ENCODE measurements around the gene DHRS3. TPM values are rescaled to one million over a fixed set of nuclear protein-coding genes. Genes with fewer than 3 reads are reported as not detected.

Gene DHRS3
- total and polyA plus RNA-seq, 2 of the 13 experiments (the other 11 are each of a cell fraction or from before 2014, with no cell fraction given): 48.5 to 90.5 TPM

DNA sequence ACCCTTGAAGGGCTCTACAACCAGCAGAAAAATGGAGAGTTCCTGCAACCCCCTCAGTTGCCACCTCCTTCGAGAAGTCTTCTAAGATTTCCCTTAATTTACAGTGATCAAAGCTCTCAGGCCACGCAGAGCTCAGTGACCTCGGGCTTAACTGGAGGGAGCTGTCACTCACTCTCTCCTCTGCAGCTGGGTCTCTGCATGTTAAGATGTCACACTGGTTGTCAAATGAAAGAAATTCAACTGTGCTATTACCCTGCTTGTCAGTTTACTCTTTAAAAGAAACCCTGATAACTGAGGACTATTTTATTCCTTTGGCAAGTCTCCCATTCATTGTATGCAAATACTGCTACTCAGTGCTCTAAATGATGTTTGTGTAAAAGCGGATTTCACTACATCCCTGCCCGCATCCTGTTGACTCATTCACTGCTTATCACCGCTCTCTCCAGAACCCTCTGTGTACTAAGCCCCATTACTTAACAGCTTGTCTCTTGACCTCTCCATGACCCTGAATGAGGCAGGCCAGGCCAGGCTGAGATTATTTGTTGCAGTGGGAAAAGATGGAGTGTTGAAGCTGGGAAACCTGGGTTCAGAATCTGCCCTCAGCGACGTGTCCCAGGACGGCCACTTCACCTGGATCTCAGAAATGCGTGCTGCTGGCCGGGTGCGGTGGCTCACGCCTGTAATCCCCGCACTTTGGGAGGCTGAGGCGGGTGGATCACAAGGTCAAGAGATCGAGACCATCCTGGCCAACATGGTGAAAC is 13.7 kb downstream of the DHRS3 start (continued):
- TF ChIP-seq, protein P1, sequence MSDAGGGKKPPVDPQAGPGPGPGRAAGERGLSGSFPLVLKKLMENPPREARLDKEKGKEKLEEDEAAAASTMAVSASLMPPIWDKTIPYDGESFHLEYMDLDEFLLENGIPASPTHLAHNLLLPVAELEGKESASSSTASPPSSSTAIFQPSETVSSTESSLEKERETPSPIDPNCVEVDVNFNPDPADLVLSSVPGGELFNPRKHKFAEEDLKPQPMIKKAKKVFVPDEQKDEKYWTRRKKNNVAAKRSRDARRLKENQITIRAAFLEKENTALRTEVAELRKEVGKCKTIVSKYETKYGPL (CRISPR knock-in tag; IDR thresholded peaks at IDR 0.05): no peak
- TF ChIP-seq, protein P2, sequence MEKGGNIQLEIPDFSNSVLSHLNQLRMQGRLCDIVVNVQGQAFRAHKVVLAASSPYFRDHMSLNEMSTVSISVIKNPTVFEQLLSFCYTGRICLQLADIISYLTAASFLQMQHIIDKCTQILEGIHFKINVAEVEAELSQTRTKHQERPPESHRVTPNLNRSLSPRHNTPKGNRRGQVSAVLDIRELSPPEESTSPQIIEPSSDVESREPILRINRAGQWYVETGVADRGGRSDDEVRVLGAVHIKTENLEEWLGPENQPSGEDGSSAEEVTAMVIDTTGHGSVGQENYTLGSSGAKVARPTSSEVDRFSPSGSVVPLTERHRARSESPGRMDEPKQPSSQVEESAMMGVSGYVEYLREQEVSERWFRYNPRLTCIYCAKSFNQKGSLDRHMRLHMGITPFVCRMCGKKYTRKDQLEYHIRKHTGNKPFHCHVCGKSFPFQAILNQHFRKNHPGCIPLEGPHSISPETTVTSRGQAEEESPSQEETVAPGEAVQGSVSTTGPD (CRISPR knock-in tag; IDR thresholded peaks at IDR 0.05): no peak
- TF ChIP-seq, protein P3, sequence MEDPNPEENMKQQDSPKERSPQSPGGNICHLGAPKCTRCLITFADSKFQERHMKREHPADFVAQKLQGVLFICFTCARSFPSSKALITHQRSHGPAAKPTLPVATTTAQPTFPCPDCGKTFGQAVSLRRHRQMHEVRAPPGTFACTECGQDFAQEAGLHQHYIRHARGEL (CRISPR knock-in tag; IDR thresholded peaks at IDR 0.05): no peak
- TF ChIP-seq, protein P4, sequence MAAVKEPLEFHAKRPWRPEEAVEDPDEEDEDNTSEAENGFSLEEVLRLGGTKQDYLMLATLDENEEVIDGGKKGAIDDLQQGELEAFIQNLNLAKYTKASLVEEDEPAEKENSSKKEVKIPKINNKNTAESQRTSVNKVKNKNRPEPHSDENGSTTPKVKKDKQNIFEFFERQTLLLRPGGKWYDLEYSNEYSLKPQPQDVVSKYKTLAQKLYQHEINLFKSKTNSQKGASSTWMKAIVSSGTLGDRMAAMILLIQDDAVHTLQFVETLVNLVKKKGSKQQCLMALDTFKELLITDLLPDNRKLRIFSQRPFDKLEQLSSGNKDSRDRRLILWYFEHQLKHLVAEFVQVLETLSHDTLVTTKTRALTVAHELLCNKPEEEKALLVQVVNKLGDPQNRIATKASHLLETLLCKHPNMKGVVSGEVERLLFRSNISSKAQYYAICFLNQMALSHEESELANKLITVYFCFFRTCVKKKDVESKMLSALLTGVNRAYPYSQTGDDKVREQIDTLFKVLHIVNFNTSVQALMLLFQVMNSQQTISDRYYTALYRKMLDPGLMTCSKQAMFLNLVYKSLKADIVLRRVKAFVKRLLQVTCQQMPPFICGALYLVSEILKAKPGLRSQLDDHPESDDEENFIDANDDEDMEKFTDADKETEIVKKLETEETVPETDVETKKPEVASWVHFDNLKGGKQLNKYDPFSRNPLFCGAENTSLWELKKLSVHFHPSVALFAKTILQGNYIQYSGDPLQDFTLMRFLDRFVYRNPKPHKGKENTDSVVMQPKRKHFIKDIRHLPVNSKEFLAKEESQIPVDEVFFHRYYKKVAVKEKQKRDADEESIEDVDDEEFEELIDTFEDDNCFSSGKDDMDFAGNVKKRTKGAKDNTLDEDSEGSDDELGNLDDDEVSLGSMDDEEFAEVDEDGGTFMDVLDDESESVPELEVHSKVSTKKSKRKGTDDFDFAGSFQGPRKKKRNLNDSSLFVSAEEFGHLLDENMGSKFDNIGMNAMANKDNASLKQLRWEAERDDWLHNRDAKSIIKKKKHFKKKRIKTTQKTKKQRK (IDR thresholded peaks at IDR 0.05; ENCODE audit: low read length): no peak
- TF ChIP-seq, protein P5, sequence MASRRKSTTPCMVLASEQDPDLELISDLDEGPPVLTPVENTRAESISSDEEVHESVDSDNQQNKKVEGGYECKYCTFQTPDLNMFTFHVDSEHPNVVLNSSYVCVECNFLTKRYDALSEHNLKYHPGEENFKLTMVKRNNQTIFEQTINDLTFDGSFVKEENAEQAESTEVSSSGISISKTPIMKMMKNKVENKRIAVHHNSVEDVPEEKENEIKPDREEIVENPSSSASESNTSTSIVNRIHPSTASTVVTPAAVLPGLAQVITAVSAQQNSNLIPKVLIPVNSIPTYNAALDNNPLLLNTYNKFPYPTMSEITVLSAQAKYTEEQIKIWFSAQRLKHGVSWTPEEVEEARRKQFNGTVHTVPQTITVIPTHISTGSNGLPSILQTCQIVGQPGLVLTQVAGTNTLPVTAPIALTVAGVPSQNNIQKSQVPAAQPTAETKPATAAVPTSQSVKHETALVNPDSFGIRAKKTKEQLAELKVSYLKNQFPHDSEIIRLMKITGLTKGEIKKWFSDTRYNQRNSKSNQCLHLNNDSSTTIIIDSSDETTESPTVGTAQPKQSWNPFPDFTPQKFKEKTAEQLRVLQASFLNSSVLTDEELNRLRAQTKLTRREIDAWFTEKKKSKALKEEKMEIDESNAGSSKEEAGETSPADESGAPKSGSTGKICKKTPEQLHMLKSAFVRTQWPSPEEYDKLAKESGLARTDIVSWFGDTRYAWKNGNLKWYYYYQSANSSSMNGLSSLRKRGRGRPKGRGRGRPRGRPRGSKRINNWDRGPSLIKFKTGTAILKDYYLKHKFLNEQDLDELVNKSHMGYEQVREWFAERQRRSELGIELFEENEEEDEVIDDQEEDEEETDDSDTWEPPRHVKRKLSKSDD (CRISPR knock-in tag; IDR thresholded peaks at IDR 0.05; ENCODE audit: low read depth): no peak
- TF ChIP-seq ZNF121 (CRISPR knock-in tag; IDR thresholded peaks at IDR 0.05): no peak
- no peak for TF ChIP-seq RELA (CRISPR knock-in tag; IDR thresholded peaks at IDR 0.05)
- TF ChIP-seq, protein P6, sequence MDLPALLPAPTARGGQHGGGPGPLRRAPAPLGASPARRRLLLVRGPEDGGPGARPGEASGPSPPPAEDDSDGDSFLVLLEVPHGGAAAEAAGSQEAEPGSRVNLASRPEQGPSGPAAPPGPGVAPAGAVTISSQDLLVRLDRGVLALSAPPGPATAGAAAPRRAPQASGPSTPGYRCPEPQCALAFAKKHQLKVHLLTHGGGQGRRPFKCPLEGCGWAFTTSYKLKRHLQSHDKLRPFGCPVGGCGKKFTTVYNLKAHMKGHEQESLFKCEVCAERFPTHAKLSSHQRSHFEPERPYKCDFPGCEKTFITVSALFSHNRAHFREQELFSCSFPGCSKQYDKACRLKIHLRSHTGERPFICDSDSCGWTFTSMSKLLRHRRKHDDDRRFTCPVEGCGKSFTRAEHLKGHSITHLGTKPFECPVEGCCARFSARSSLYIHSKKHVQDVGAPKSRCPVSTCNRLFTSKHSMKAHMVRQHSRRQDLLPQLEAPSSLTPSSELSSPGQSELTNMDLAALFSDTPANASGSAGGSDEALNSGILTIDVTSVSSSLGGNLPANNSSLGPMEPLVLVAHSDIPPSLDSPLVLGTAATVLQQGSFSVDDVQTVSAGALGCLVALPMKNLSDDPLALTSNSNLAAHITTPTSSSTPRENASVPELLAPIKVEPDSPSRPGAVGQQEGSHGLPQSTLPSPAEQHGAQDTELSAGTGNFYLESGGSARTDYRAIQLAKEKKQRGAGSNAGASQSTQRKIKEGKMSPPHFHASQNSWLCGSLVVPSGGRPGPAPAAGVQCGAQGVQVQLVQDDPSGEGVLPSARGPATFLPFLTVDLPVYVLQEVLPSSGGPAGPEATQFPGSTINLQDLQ (CRISPR knock-in tag; IDR thresholded peaks at IDR 0.05): no peak
- TF ChIP-seq, protein P7, sequence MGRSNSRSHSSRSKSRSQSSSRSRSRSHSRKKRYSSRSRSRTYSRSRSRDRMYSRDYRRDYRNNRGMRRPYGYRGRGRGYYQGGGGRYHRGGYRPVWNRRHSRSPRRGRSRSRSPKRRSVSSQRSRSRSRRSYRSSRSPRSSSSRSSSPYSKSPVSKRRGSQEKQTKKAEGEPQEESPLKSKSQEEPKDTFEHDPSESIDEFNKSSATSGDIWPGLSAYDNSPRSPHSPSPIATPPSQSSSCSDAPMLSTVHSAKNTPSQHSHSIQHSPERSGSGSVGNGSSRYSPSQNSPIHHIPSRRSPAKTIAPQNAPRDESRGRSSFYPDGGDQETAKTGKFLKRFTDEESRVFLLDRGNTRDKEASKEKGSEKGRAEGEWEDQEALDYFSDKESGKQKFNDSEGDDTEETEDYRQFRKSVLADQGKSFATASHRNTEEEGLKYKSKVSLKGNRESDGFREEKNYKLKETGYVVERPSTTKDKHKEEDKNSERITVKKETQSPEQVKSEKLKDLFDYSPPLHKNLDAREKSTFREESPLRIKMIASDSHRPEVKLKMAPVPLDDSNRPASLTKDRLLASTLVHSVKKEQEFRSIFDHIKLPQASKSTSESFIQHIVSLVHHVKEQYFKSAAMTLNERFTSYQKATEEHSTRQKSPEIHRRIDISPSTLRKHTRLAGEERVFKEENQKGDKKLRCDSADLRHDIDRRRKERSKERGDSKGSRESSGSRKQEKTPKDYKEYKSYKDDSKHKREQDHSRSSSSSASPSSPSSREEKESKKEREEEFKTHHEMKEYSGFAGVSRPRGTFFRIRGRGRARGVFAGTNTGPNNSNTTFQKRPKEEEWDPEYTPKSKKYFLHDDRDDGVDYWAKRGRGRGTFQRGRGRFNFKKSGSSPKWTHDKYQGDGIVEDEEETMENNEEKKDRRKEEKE (IDR thresholded peaks at IDR 0.05): no peak
- no peak for TF ChIP-seq REPIN1 (CRISPR knock-in tag; IDR thresholded peaks at IDR 0.05; ENCODE audit: borderline replicate concordance, low read depth)
- TF ChIP-seq, protein P8, sequence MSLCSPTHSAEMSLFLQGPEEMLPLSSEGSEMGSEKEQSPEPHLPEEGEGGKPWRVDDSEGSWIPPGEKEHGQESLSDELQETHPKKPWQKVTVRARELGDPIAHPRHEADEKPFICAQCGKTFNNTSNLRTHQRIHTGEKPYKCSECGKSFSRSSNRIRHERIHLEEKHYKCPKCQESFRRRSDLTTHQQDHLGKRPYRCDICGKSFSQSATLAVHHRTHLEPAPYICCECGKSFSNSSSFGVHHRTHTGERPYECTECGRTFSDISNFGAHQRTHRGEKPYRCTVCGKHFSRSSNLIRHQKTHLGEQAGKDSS (CRISPR knock-in tag; IDR thresholded peaks at IDR 0.05; ENCODE audit: borderline replicate concordance, low read depth): peak; percentile 60; the same call in 1 of the 2 replicates
